Stimulated activated naive CD8-positive, alpha-beta T cell treated with anti-CD3 and anti-CD28 coated beads, Interleukin-15, amount 100 ng/mL, for 72 hours (primary cell): Measurements from ENCODE around the gene RPUSD1.

Experiments used
- ATAC-seq: fragments of 150-1000 bp; cut with Tn5 transposase; 2 replicates; pipeline ENCODE4 v1.10.0; 2021; ENCODE audit warnings: mild to moderate bottlenecking, moderate library complexity
- DNase-seq, 2 donors: peaks; one replicate each; pipeline ENCODE4 v3.0.0; 2021 to 2022
- H3K27ac Mint-ChIP-seq, 2 donors: one replicate each; pipeline ENCODE4 v1.8.0; 2022; ENCODE audit warnings: mild to moderate bottlenecking in 2 of 2, mixed read lengths in 2 of 2, moderate library complexity in 2 of 2
- H3K27me3 Mint-ChIP-seq: one replicate; pipeline ENCODE4 v1.8.0; 2022; ENCODE audit warnings: mixed read lengths
- H3K4me1 Mint-ChIP-seq: one replicate; pipeline ENCODE4 v1.8.0; 2022; ENCODE audit warnings: mild to moderate bottlenecking, mixed read lengths
- H3K4me3 Mint-ChIP-seq, 2 donors: one replicate each; pipeline ENCODE4 v1.8.0; 2022; ENCODE audit warnings: mild to moderate bottlenecking in 2 of 2, mixed read lengths in 2 of 2, moderate library complexity in 1 of 2
- H3K9me3 Mint-ChIP-seq, 2 donors: one replicate each; pipeline ENCODE4 v1.8.0; 2022; ENCODE audit warnings: mixed read lengths in 2 of 2

The RPUSD1 gene

GRCh38 chr16:805474-805873, 17.3 kb upstream of the RPUSD1 start:
- no peak overlapping the region for H3K4me3 Mint-ChIP-seq
- peaks cover 33% of the 10 kb centered on the region for H3K27me3 Mint-ChIP-seq
- DNase-seq, result no peak
- H3K9me3 Mint-ChIP-seq, result no peaks in the 10 kb centered on the region
- H3K27ac Mint-ChIP-seq, result no peak overlapping the region
- H3K4me1 Mint-ChIP-seq, result peaks cover 42% of the 10 kb centered on the region
- ATAC-seq, result no peak

GRCh38 chr16:804193-805048, 16.2 kb upstream of the RPUSD1 start:
- H3K4me1 Mint-ChIP-seq, result peaks cover 34% of the 10 kb centered on the region
- DNase-seq (no peak), ATAC-seq (no peak)
- peaks cover 38% of the 10 kb centered on the region for H3K27me3 Mint-ChIP-seq
- no peak overlapping the region for H3K4me3 Mint-ChIP-seq
- no peaks in the 10 kb centered on the region for H3K9me3 Mint-ChIP-seq
- no peak overlapping the region for H3K27ac Mint-ChIP-seq

- DNase-seq (no peak), ATAC-seq (no peak)
- Mint-ChIP-seq H3K4me1 (peaks cover 27% of the 10 kb centered on the region), H3K9me3 (no peaks in the 10 kb centered on the region), H3K27ac (no peak overlapping the region), H3K4me3 (no peak overlapping the region), H3K27me3 (peaks cover 41% of the 10 kb centered on the region)
These were observed 15.5 kb upstream of the RPUSD1 start for GRCh38 chr16:803754-804080.

GRCh38 chr16:802914-803753, 15.0 kb upstream of the RPUSD1 start:
- ATAC-seq, result no peak
- H3K4me3 Mint-ChIP-seq, result no peak overlapping the region

GRCh38 chr16:802461-802860, 14.3 kb upstream of the RPUSD1 start:
- Mint-ChIP-seq H3K27me3 (peaks cover 53% of the 10 kb centered on the region), H3K4me1 (peaks cover 16% of the 10 kb centered on the region), H3K9me3 (no peaks in the 10 kb centered on the region), H3K4me3 (no peak overlapping the region), H3K27ac (no peak overlapping the region)
- DNase-seq (no peak), ATAC-seq (no peak)

More at GRCh38 chr16:802914-803753, 15.0 kb upstream of the RPUSD1 start:
- H3K4me1 Mint-ChIP-seq, result peaks cover 21% of the 10 kb centered on the region
- no peaks in the 10 kb centered on the region for H3K9me3 Mint-ChIP-seq
- H3K27me3 Mint-ChIP-seq, result peaks cover 46% of the 10 kb centered on the region
- peak overlapping the region in 1 of 2 donors; percentile 42 for H3K27ac Mint-ChIP-seq
- no peak for DNase-seq

GRCh38 chr16:801584-802363, 13.6 kb upstream of the RPUSD1 start:
- no peak overlapping the region for H3K27ac Mint-ChIP-seq
- H3K4me3 Mint-ChIP-seq, result no peak overlapping the region
- peaks cover 17% of the 10 kb centered on the region for H3K4me1 Mint-ChIP-seq
- H3K9me3 Mint-ChIP-seq, result no peaks in the 10 kb centered on the region
- ATAC-seq (peak; percentile 2), DNase-seq (no peak)
- peaks cover 53% of the 10 kb centered on the region for H3K27me3 Mint-ChIP-seq

- Mint-ChIP-seq H3K9me3 (no peaks in the 10 kb centered on the region), H3K27me3 (peaks cover 53% of the 10 kb centered on the region), H3K4me3 (no peak overlapping the region), H3K4me1 (peaks cover 15% of the 10 kb centered on the region), H3K27ac (no peak overlapping the region)
- DNase-seq, result no peak
- ATAC-seq, result peak; percentile 10
These were observed 12.8 kb upstream of the RPUSD1 start for GRCh38 chr16:800834-801511.

- no peak within 1 kb of the TSS for H3K4me3 Mint-ChIP-seq
- H3K4me1 Mint-ChIP-seq, result peaks cover 16% of the 10 kb centered on the region
- no peaks in the 10 kb centered on the region for H3K9me3 Mint-ChIP-seq
- H3K27me3 Mint-ChIP-seq, result peaks cover 53% of the 10 kb centered on the region
- H3K27ac Mint-ChIP-seq, result no peak within 1 kb of the TSS
- no peak for DNase-seq
- no peak for ATAC-seq
These were observed 12.0 kb upstream of the RPUSD1 start, which contains the start of gene GNG13 for GRCh38 chr16:799948-800833. Gene GNG13, minus strand, starts transcription at chr16:800734. Its CDS starts 1,657 bp downstream, at chr16:799077.

GRCh38 chr16:799111-799947, 11.1 kb upstream of the RPUSD1 start:
- H3K27ac Mint-ChIP-seq, result no peak overlapping the region
- H3K9me3 Mint-ChIP-seq, result no peaks in the 10 kb centered on the region
- H3K4me1 Mint-ChIP-seq, result peaks cover 16% of the 10 kb centered on the region
- peaks cover 53% of the 10 kb centered on the region for H3K27me3 Mint-ChIP-seq
- H3K4me3 Mint-ChIP-seq, result no peak overlapping the region
- DNase-seq (no peak), ATAC-seq (no peak)

GRCh38 chr16:798666-799065, 10.5 kb upstream of the RPUSD1 start:
- no peak overlapping the region for H3K4me3 Mint-ChIP-seq
- no peak for DNase-seq
- H3K27ac Mint-ChIP-seq, result no peak overlapping the region
- peaks cover 16% of the 10 kb centered on the region for H3K4me1 Mint-ChIP-seq
- no peak for ATAC-seq
- no peaks in the 10 kb centered on the region for H3K9me3 Mint-ChIP-seq
- H3K27me3 Mint-ChIP-seq, result peaks cover 51% of the 10 kb centered on the region

- DNase-seq (no peak), ATAC-seq (no peak)
- no peak overlapping the region for H3K4me3 Mint-ChIP-seq
- H3K4me1 Mint-ChIP-seq, result peaks cover 16% of the 10 kb centered on the region
- peaks cover 42% of the 10 kb centered on the region for H3K27me3 Mint-ChIP-seq
- H3K9me3 Mint-ChIP-seq, result no peaks in the 10 kb centered on the region
- H3K27ac Mint-ChIP-seq, result no peak overlapping the region
These were observed 9.5 kb upstream of the RPUSD1 start for GRCh38 chr16:797686-798085.

GRCh38 chr16:797120-797420, 8.9 kb upstream of the RPUSD1 start:
- no peak overlapping the region for H3K27ac Mint-ChIP-seq
- H3K27me3 Mint-ChIP-seq, result peaks cover 35% of the 10 kb centered on the region
- DNase-seq, result no peak
- ATAC-seq, result no peak
- H3K9me3 Mint-ChIP-seq, result no peaks in the 10 kb centered on the region
- H3K4me1 Mint-ChIP-seq, result peaks cover 16% of the 10 kb centered on the region
- H3K4me3 Mint-ChIP-seq, result no peak overlapping the region

- Mint-ChIP-seq H3K27ac (no peak overlapping the region), H3K4me1 (peaks cover 20% of the 10 kb centered on the region), H3K27me3 (peaks cover 30% of the 10 kb centered on the region), H3K9me3 (no peaks in the 10 kb centered on the region), H3K4me3 (no peak overlapping the region)
- ATAC-seq (no peak), DNase-seq (no peak)
These were observed 8.3 kb upstream of the RPUSD1 start for GRCh38 chr16:796296-797119.
